Measurements from ENCODE around the gene CCDC57. TPM values are rescaled to one million over a fixed set of nuclear protein-coding genes. Genes with fewer than 3 reads are reported as not detected.

Gene CCDC57
- polyA plus RNA-seq, 1 donor from 2014 or later: 70.9 TPM

- no peaks in the 10 kb centered on the region for H3K27me3 ChIP-seq (ENCODE audit: insufficient read depth, low read depth, low read length)
- H3K79me2 ChIP-seq (replicated peaks; ENCODE audit: insufficient read depth, low read length): no peaks in the 10 kb centered on the region
- TF ChIP-seq RAD21 (conservative IDR thresholded peaks at IDR 0.05): no peak
- no peak for TF ChIP-seq SMC3 (conservative IDR thresholded peaks at IDR 0.05; ENCODE audit: poor library complexity)
- TF ChIP-seq MXI1 (conservative IDR thresholded peaks at IDR 0.05; ENCODE audit: poor library complexity, severe bottlenecking): no peak
- no peak for TF ChIP-seq POLR2AphosphoS5 (IDR thresholded peaks at IDR 0.05)
- no peak for TF ChIP-seq EP300 (conservative IDR thresholded peaks at IDR 0.05; ENCODE audit: poor library complexity, severe bottlenecking)
- no peak for TF ChIP-seq REST (IDR thresholded peaks at IDR 0.05; ENCODE audit: borderline replicate concordance)
- TF ChIP-seq CTCF (IDR thresholded peaks at IDR 0.05; ENCODE audit: poor library complexity, severe bottlenecking): no peak
- H3K9me2 ChIP-seq (ENCODE audit: insufficient read depth, low read length): no peaks in the 10 kb centered on the region
- no peak overlapping the region for H3K4me3 ChIP-seq (ENCODE audit: low read length)
- no peaks in the 10 kb centered on the region for H3K36me3 ChIP-seq (ENCODE audit: insufficient read depth, low read length)
- H3K4me2 ChIP-seq (ENCODE audit: low read length): no peak overlapping the region
- H3K9me3 ChIP-seq (ENCODE audit: low read length): no peaks in the 10 kb centered on the region
- no peak overlapping the region for H3K27ac ChIP-seq (ENCODE audit: low read length)
- no peaks in the 10 kb centered on the region for H4K20me1 ChIP-seq (ENCODE audit: insufficient read depth)
- H2AFZ ChIP-seq (ENCODE audit: low read depth, low read length): no peak overlapping the region
- H3F3A ChIP-seq (ENCODE audit: insufficient read depth, low read length, poor library complexity, severe bottlenecking): no peaks in the 10 kb centered on the region
- no peak overlapping the region for H3K9ac ChIP-seq (ENCODE audit: low read length)
Observed at GRCh38 chr17:82118815-82119380, 93.7 kb downstream of the CCDC57 start.

- Histone ChIP-seq H3F3A (ENCODE audit: insufficient read depth, low read length, poor library complexity, severe bottlenecking) (no peaks in the 10 kb centered on the region), H3K79me2 (replicated peaks; ENCODE audit: insufficient read depth, low read length) (no peaks in the 10 kb centered on the region), H3K27me3 (ENCODE audit: insufficient read depth, low read depth, low read length) (no peaks in the 10 kb centered on the region), H3K9ac (ENCODE audit: low read length) (no peak overlapping the region), H3K9me2 (ENCODE audit: insufficient read depth, low read length) (no peaks in the 10 kb centered on the region), H3K4me3 (ENCODE audit: low read length) (no peak overlapping the region), H3K36me3 (ENCODE audit: insufficient read depth, low read length) (no peaks in the 10 kb centered on the region), H3K27ac (ENCODE audit: low read length) (no peak overlapping the region), H3K4me2 (ENCODE audit: low read length) (no peak overlapping the region), H2AFZ (ENCODE audit: low read depth, low read length) (no peak overlapping the region), H3K9me3 (ENCODE audit: low read length) (no peaks in the 10 kb centered on the region), H4K20me1 (ENCODE audit: insufficient read depth) (no peaks in the 10 kb centered on the region)
- TF ChIP-seq REST (IDR thresholded peaks at IDR 0.05; ENCODE audit: borderline replicate concordance) (no peak), MXI1 (conservative IDR thresholded peaks at IDR 0.05; ENCODE audit: poor library complexity, severe bottlenecking) (no peak), TAF1 (IDR thresholded peaks at IDR 0.05; ENCODE audit: low read depth) (no peak), SMC3 (conservative IDR thresholded peaks at IDR 0.05; ENCODE audit: poor library complexity) (no peak), POLR2AphosphoS5 (IDR thresholded peaks at IDR 0.05) (no peak), CTCF (IDR thresholded peaks at IDR 0.05; ENCODE audit: poor library complexity, severe bottlenecking) (no peak), EZH2 (IDR thresholded peaks at IDR 0.05; ENCODE audit: borderline replicate concordance, insufficient read depth, low read length, poor library complexity, severe bottlenecking) (no peak), RAD21 (conservative IDR thresholded peaks at IDR 0.05) (no peak), EP300 (conservative IDR thresholded peaks at IDR 0.05; ENCODE audit: poor library complexity, severe bottlenecking) (no peak)
Observed at GRCh38 chr17:82118168-82118814, 94.4 kb downstream of the CCDC57 start.

Measured in neural cell (in vitro differentiated cells).